ENCODE measurements around the gene ITGB1. TPM values are rescaled to one million over a fixed set of nuclear protein-coding genes. Genes with fewer than 3 reads are reported as not detected.
A peak's percentile ranks its signal among the peaks of the same experiment; 100 is the strongest.
"Not testable (repeated sequence)": the region's sequence is repeated elsewhere in the genome, so short reads cannot be mapped to it uniquely, and the experiment has no call there.

ITGB1 gene
- total RNA-seq, 1 experiment from 2014 or later, result 953 TPM

GRCh38 chr10:32982293-32982709 lies 24.3 kb upstream of the ITGB1 start:
- peak; percentile 96 for DNase-seq (ENCODE audit: low read depth)
- in situ Hi-C loops (cut with HindIII; ENCODE audit: low pct_unique_long_range_greater_than_20kb, low sequenced_read_pairs), result no loop called here

GRCh38 chr10:32981760-32982159 lies 23.7 kb upstream of the ITGB1 start:
- in situ Hi-C loops (cut with HindIII; ENCODE audit: low pct_unique_long_range_greater_than_20kb, low sequenced_read_pairs), result no loop called here
- DNase-seq (ENCODE audit: low read depth), result peak; percentile 91

- peak; percentile 100 for DNase-seq (ENCODE audit: low read depth)
- in situ Hi-C loops (cut with HindIII; ENCODE audit: low pct_unique_long_range_greater_than_20kb, low sequenced_read_pairs), result no loop called here
These were observed 22.8 kb upstream of the ITGB1 start for GRCh38 chr10:32980558-32981468.

GRCh38 chr10:32980242-32980557 lies 22.2 kb upstream of the ITGB1 start:
- no peak for DNase-seq (ENCODE audit: low read depth)
- in situ Hi-C loops (cut with HindIII; ENCODE audit: low pct_unique_long_range_greater_than_20kb, low sequenced_read_pairs), result no loop called here

GRCh38 chr10:32979719-32980118 lies 21.7 kb upstream of the ITGB1 start:
- in situ Hi-C loops (cut with HindIII; ENCODE audit: low pct_unique_long_range_greater_than_20kb, low sequenced_read_pairs); DNase-seq (ENCODE audit: low read depth): not testable (repeated sequence)

- in situ Hi-C loops (cut with HindIII; ENCODE audit: low pct_unique_long_range_greater_than_20kb, low sequenced_read_pairs), result no loop called here
These were observed 21.0 kb upstream of the ITGB1 start for GRCh38 chr10:32979041-32979440.

GRCh38 chr10:32977846-32978809 lies 20.1 kb upstream of the ITGB1 start:
- in situ Hi-C loops (cut with HindIII; ENCODE audit: low pct_unique_long_range_greater_than_20kb, low sequenced_read_pairs); DNase-seq (ENCODE audit: low read depth): not testable (repeated sequence)

More at GRCh38 chr10:32979041-32979440, 21.0 kb upstream of the ITGB1 start:
- no peak for DNase-seq (ENCODE audit: low read depth)

- DNase-seq (ENCODE audit: low read depth), result no peak
- in situ Hi-C loops (cut with HindIII; ENCODE audit: low pct_unique_long_range_greater_than_20kb, low sequenced_read_pairs), result no loop called here
These were observed 18.3 kb upstream of the ITGB1 start for GRCh38 chr10:32976338-32976737.

- in situ Hi-C loops (cut with HindIII; ENCODE audit: low pct_unique_long_range_greater_than_20kb, low sequenced_read_pairs), result no loop called here
- no peak for DNase-seq (ENCODE audit: low read depth)
These were observed 14.9 kb upstream of the ITGB1 start for GRCh38 chr10:32972929-32973328.

GRCh38 chr10:32972460-32972859 lies 14.4 kb upstream of the ITGB1 start:
- peak; percentile 61 for DNase-seq (ENCODE audit: low read depth)
- in situ Hi-C loops (cut with HindIII; ENCODE audit: low pct_unique_long_range_greater_than_20kb, low sequenced_read_pairs), result no loop called here

GRCh38 chr10:32971536-32972091 lies 13.6 kb upstream of the ITGB1 start:
- peak; percentile 94 for DNase-seq (ENCODE audit: low read depth)
- in situ Hi-C loops (cut with HindIII; ENCODE audit: low pct_unique_long_range_greater_than_20kb, low sequenced_read_pairs), result no loop called here

GRCh38 chr10:32970910-32971309 lies 12.9 kb upstream of the ITGB1 start:
- peak; percentile 60 for DNase-seq (ENCODE audit: low read depth)

GRCh38 chr10:32964270-32964669 lies 6.2 kb upstream of the ITGB1 start:
- in situ Hi-C loops (cut with HindIII; ENCODE audit: low pct_unique_long_range_greater_than_20kb, low sequenced_read_pairs), result no loop called here
- DNase-seq (ENCODE audit: low read depth), result no peak

More at GRCh38 chr10:32970910-32971309, 12.9 kb upstream of the ITGB1 start:
- in situ Hi-C loops (cut with HindIII; ENCODE audit: low pct_unique_long_range_greater_than_20kb, low sequenced_read_pairs), result no loop called here

- in situ Hi-C loops (cut with HindIII; ENCODE audit: low pct_unique_long_range_greater_than_20kb, low sequenced_read_pairs), result no loop called here
- DNase-seq (ENCODE audit: low read depth), result no peak
These were observed 5.1 kb upstream of the ITGB1 start for GRCh38 chr10:32963096-32963495.

- no peak for DNase-seq (ENCODE audit: low read depth)
- in situ Hi-C loops (cut with HindIII; ENCODE audit: low pct_unique_long_range_greater_than_20kb, low sequenced_read_pairs), result no loop called here
These were observed 4.5 kb upstream of the ITGB1 start for GRCh38 chr10:32962521-32962920.

- peak; percentile 79 for DNase-seq (ENCODE audit: low read depth)
- in situ Hi-C loops (cut with HindIII; ENCODE audit: low pct_unique_long_range_greater_than_20kb, low sequenced_read_pairs), result no loop called here
These were observed 3.9 kb upstream of the ITGB1 start for GRCh38 chr10:32961895-32962369.

GRCh38 chr10:32961343-32961894 lies 3.4 kb upstream of the ITGB1 start:
- no peak for DNase-seq (ENCODE audit: low read depth)
- in situ Hi-C loops (cut with HindIII; ENCODE audit: low pct_unique_long_range_greater_than_20kb, low sequenced_read_pairs), result no loop called here

GRCh38 chr10:32960022-32960421 lies 2.0 kb upstream of the ITGB1 start:
- peak; percentile 66 for DNase-seq (ENCODE audit: low read depth)
- in situ Hi-C loops (cut with HindIII; ENCODE audit: low pct_unique_long_range_greater_than_20kb, low sequenced_read_pairs), result no loop called here

Measured in Caki2 (cell line).